Measurements from ENCODE around the gene OR5H15.

GRCh38 chr3:98147179-98147578 lies 19.3 kb upstream of the OR5H15 start, which contains the start of gene OR5H14:
- TF ChIP-seq POLR2A (IDR thresholded peaks at IDR 0.05) (no peak), CTCF (IDR thresholded peaks at IDR 0.05 in 4 of 5, conservative IDR thresholded peaks at IDR 0.05 in 1 of 5) (no peak)
